NCI-H2196 (cell line): ENCODE results near the gene JAML.

Source experiments
- DNase-seq: peaks from one replicate; lab custom pipeline; 2025; ENCODE audit not compliant: unreplicated experiment; lab: John Stamatoyannopoulos, UW

JAML gene

DNA sequence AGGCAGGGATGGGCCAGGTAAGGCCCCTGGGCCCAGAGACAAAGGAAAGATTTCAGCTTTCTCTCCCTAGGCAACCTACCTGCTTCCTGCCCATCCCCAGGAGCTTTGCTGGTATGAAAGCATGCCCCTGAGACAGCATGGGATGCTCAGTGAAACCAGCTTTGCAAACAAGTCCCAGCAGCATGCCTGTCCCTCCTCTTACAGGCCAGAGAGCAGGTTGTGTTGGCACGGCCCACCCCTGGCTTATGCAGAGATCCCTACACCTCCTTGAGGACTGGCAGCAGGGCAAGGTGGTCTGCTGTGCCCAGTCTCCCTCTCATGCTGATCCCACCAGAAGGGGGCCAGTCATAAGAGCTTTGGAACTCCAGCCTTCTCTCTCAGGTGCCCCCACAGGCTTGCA is 75.3 kb downstream of the JAML start:
- DNase-seq, result no peak

DNA sequence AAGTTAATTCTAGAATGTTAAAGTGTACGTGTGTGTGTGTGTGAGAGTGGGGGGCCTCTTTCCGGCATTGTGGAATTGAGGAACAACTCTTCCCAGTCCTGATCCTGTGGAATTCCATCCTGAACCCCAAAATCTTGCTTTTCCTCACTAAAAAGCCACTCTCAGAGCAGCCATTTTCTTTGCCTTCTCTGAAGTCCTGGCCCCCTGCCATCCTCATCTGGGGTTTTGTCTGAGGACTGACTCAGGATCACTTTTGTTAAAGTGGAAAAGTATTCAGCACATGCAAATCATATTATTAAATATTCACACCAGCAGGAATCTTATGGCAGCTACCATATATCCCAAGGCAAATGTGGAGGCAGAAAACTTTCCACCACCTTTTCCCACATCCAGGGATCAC is 76.0 kb downstream of the JAML start:
- no peak for DNase-seq

DNA sequence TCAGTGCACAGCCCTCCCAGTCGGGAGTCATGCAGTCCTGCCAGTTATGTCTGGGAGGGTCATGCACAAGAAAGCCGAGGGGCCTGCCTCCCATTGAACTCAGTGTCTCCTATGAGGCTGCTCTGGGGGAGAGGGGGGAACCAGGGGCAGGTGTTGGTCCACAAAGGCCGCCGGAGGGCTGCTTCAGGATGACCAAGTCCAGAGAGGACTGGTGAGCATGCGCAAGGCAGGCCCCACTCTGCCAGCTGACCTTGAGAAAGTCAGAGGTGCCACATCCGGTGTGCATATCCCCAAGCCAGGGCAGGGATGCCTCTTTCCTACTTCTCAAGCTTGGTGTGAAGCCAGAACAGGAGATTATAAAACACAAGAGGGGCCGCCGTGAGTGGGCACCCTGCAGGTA is 76.6 kb downstream of the JAML start:
- no peak for DNase-seq

DNA sequence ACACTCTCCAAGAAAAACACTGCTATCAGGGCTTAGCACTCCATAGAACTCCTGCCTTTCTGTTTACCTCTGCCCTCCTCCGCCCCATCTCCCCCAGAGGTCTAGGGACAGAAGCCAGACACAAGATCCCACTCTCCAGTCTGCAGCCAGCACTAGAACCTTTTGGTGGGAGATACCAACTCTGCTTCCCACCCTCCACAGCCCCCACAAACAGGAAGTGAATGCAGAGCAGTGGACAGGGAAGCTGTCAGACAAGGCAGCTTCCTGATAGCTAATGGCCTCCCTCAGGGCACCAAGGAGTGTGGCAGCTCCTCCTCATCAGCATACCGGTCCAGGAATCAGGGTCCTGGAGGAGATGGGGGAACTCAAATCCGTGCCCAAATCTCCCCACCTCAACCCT is 77.3 kb downstream of the JAML start:
- DNase-seq, result no peak

- no peak for DNase-seq
These were observed 78.3 kb downstream of the JAML start for GRCh38 chr11:118146554-118146953.

- peak; percentile 90 for DNase-seq
These were observed 79.3 kb downstream of the JAML start for GRCh38 chr11:118145285-118146227.

DNA sequence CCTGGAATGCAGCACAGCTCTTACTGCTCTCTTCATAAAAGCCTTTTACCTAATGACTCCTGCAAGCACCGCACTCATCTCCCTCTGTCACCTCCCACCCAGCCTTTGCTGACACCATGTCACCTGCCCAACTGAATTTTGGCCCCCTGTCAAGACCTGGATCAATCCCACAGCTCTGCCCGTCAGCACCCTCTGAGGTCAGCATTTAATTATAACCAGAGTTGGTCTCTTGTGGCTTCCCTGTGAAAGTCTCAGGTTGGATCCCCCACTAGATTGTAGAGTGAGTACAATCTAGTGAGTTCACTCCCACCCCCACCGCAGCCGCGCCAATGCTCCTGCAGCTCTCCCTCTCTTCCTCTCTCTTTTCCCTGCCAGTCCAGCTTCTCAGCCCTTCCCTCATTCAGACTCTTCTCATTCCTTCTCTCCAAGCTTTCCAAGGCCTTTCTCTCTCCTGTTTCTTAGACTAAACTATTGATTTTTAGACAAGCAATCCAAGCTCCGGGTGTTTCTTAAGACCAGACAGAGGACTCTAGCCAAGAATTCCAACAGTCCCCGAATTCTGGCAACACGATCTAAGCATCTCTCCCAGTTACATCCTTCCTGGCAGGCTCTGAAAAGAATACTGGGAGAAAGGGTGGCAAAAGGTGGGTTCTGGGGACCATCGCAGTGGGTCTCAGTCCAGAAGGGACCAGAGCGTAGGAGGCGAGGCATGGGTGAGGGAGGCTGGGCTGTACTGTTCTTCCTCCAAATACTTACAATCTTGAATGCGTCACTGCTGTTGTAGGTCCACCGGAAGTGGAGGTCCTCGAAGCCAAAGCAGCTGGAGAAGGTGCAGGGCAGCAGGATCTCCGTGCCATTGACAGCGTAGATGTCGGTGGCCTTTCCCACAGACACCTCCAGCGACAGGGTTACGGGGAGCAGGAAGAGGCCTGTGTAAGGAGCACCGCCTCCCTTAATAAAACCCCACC is 80.2 kb downstream of the JAML start:
- DNase-seq, result no peak
